GM23248 (cell line): ENCODE data around the gene STRIP1. TPM values are rescaled to one million over a fixed set of nuclear protein-coding genes. Genes with fewer than 3 reads are reported as not detected.

Experiments
- DNase-seq: peaks from one replicate; pipeline ENCODE4 v3.0.0-alpha.2; 2015
- H2AFZ ChIP-seq: fragments of 200-600 bp; sonication (generic); 2 replicates; pipeline ENCODE4 v1.6.1; 2016; ENCODE audit warnings: antibody characterized with exemption
- H3F3A ChIP-seq: fragments of 200-600 bp; sonication (generic); 2 replicates; pipeline ENCODE4 v1.6.1; 2016; ENCODE audit warnings: mild to moderate bottlenecking, antibody characterized with exemption, mixed run types; ENCODE audit not compliant: insufficient read depth
- H3K27ac ChIP-seq: fragments of 200-600 bp; sonication (generic); 2 replicates; pipeline ENCODE4 v1.5.1; 2016; ENCODE audit warnings: mild to moderate bottlenecking
- H3K27me3 ChIP-seq: fragments of 200-600 bp; sonication (generic); replicated peaks from 2 replicates; pipeline ENCODE4 v1.6.1; 2016; ENCODE audit warnings: mild to moderate bottlenecking; ENCODE audit not compliant: insufficient read depth
- H3K36me3 ChIP-seq: fragments of 200-600 bp; sonication (generic); 2 replicates; pipeline ENCODE4 v1.6.1; 2016; ENCODE audit warnings: low read depth, mild to moderate bottlenecking
- H3K4me1 ChIP-seq: fragments of 200-600 bp; sonication (generic); 2 replicates; pipeline ENCODE4 v1.6.1; 2016; ENCODE audit warnings: mild to moderate bottlenecking; ENCODE audit not compliant: insufficient read depth
- H3K4me2 ChIP-seq: fragments of 200-600 bp; sonication (generic); one replicate; pipeline ENCODE4 v1.6.1; 2016; ENCODE audit warnings: mild to moderate bottlenecking; ENCODE audit not compliant: unreplicated experiment
- H3K4me3 ChIP-seq: fragments of 200-600 bp; sonication (generic); 2 replicates; pipeline ENCODE4 v1.5.1; 2016; ENCODE audit warnings: mild to moderate bottlenecking
- H3K79me2 ChIP-seq: fragments of 200-600 bp; sonication (generic); 2 replicates; pipeline ENCODE4 v1.6.1; 2016; ENCODE audit warnings: mild to moderate bottlenecking; ENCODE audit not compliant: insufficient read depth
- H3K9ac ChIP-seq: fragments of 200-600 bp; sonication (generic); 2 replicates; pipeline ENCODE4 v1.6.1; 2016; ENCODE audit warnings: mild to moderate bottlenecking
- H3K9me2 ChIP-seq: fragments of 200-600 bp; sonication (generic); 2 replicates; pipeline ENCODE4 v1.6.1; 2016; ENCODE audit warnings: mixed run types, mild to moderate bottlenecking, moderate library complexity; ENCODE audit not compliant: insufficient read depth
- H3K9me3 ChIP-seq: fragments of 200-600 bp; sonication (generic); one replicate; pipeline ENCODE4 v1.6.1; 2017; ENCODE audit warnings: low read depth
- H4K20me1 ChIP-seq: fragments of 200-600 bp; sonication (generic); 2 replicates; pipeline ENCODE4 v1.6.0; 2016; ENCODE audit not compliant: insufficient read depth
- EZH2 ChIP-seq: fragments of 200-600 bp; sonication (generic); IDR thresholded peaks from 2 replicates; pipeline ENCODE4 v1.6.1; 2018; ENCODE audit warnings: antibody characterized with exemption, mild to moderate bottlenecking; ENCODE audit not compliant: insufficient read depth, poor library complexity, severe bottlenecking
- EZH2phosphoT487 ChIP-seq: fragments of 200-600 bp; sonication (generic); IDR thresholded peaks from 2 replicates; pipeline ENCODE4 v1.6.1; 2018; ENCODE audit warnings: antibody characterized with exemption, moderate library complexity, mild to moderate bottlenecking, low read depth; ENCODE audit not compliant: insufficient read depth
- WGBS, 2 experiments: methylation state at CpG; one replicate each; pipeline ENCODE4 v1.1.6; 2015 to 2017; ENCODE audit warnings: low lambda C conversion rate in 2 of 2, low coverage in 1 of 2; ENCODE audit errors: missing lambda C conversion rate in 2 of 2; 5-methylcytosine and 5-hydroxymethylcytosine counted together
- in situ Hi-C: fragments of 300-500 bp; cut with MboI; formaldehyde crosslinking; loops from 2 replicates; pipeline ENCODE4 v1.15.0; 2020
- polyA plus RNA-seq: library from polyadenylated mRNA; unstranded; fragments of >200 nt; fragmentation: Nextera tagmentation; extraction: Ambion mirVana; gene quantifications from 2 replicates; pipeline ENCODE4 v1.2.1, GENCODE V29; 2016
- total RNA-seq: library from RNA; depleted of rRNA; stranded (reverse); fragments of >200 nt; shearing (Covaris generic); gene quantifications from 2 replicates; pipeline ENCODE4 v1.2.3, GENCODE V29; 2014

The STRIP1 gene
- total and polyA plus RNA-seq, 2 experiments from 2014 or later = 24.4 to 49.9 TPM

DNA sequence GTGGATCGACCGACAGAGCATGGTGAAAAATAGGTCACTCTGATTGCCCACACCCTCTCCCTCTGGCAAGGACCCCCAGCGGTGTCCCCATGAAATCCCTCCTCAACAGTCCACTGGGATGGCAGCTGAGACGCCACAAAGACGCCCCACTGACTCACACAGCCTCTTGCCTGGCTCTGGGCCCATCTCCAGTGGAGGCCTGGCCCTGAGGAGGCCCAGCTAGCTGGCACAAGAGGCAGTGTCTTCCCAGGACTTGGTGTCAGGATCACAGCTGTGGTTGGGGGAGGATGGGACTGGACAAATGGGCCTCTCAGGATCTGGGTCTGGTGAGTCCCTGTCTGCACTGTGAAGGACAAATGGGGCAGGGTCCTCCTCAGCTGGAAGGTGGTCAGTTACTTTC is 31.4 kb downstream of the STRIP1 start:
- 81 to 85% methylated on average over 5 of the region's 5 CpGs for WGBS, 2 experiments
- in situ Hi-C loops = no loop called here
- DNase-seq = peak; percentile 40

DNA sequence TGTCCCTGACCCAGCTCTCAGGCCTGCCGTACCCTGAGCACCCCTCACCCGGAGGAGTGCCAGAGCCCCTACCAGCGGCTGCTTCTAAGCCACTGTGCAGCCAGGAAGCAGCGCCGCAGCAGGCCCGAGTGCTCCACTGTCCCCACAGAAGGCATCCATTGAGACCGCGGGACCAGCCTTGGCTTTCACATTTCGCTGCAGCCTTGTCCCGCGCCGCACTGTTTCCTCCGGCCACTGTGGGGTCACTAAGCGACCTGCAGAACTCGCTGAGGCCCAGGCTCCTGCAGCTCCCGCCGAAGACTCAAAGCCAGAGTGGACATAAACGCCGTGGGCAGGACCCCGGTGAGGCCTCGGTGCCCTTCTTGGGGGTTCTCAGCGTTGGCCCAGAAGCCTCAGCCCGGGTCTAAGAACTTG is 33.1 kb downstream of the STRIP1 start:
- H3K4me2 ChIP-seq = no peak overlapping the region
- H3K36me3 ChIP-seq = no peaks in the 10 kb centered on the region
- 83 to 89% methylated on average over 16 to 22 of the region's 23 CpGs for WGBS, 2 experiments
- no peaks in the 10 kb centered on the region for H3K9me2 ChIP-seq
- no peak overlapping the region for H3K27ac ChIP-seq
- H4K20me1 ChIP-seq = no peaks in the 10 kb centered on the region
- H3K9me3 ChIP-seq = no peaks in the 10 kb centered on the region
- TF ChIP-seq EZH2phosphoT487 (no peak), EZH2 (no peak)
- H3K4me3 ChIP-seq = no peak overlapping the region
- no peak overlapping the region for H2AFZ ChIP-seq
- H3K4me1 ChIP-seq = no peaks in the 10 kb centered on the region
- H3K9ac ChIP-seq = no peak overlapping the region
- no peak for DNase-seq
- in situ Hi-C loops = no loop called here
- peaks cover 47% of the 10 kb centered on the region for H3K27me3 ChIP-seq
- H3F3A ChIP-seq = no peaks in the 10 kb centered on the region
- H3K79me2 ChIP-seq = no peaks in the 10 kb centered on the region

More for the DNA sequence above, 31.4 kb downstream of the STRIP1 start:
- Histone ChIP-seq H3K79me2 (no peaks in the 10 kb centered on the region), H3F3A (no peaks in the 10 kb centered on the region), H3K4me3 (no peak overlapping the region), H3K9ac (no peak overlapping the region), H2AFZ (no peak overlapping the region), H3K4me2 (no peak overlapping the region), H3K9me2 (no peaks in the 10 kb centered on the region), H3K27ac (no peak overlapping the region), H3K9me3 (no peaks in the 10 kb centered on the region), H4K20me1 (no peaks in the 10 kb centered on the region), H3K4me1 (no peaks in the 10 kb centered on the region; the same call in 1 of the 2 replicates), H3K36me3 (no peaks in the 10 kb centered on the region), H3K27me3 (peaks cover 31% of the 10 kb centered on the region)
- no peak for TF ChIP-seq EZH2
- TF ChIP-seq EZH2phosphoT487 = no peak

DNA sequence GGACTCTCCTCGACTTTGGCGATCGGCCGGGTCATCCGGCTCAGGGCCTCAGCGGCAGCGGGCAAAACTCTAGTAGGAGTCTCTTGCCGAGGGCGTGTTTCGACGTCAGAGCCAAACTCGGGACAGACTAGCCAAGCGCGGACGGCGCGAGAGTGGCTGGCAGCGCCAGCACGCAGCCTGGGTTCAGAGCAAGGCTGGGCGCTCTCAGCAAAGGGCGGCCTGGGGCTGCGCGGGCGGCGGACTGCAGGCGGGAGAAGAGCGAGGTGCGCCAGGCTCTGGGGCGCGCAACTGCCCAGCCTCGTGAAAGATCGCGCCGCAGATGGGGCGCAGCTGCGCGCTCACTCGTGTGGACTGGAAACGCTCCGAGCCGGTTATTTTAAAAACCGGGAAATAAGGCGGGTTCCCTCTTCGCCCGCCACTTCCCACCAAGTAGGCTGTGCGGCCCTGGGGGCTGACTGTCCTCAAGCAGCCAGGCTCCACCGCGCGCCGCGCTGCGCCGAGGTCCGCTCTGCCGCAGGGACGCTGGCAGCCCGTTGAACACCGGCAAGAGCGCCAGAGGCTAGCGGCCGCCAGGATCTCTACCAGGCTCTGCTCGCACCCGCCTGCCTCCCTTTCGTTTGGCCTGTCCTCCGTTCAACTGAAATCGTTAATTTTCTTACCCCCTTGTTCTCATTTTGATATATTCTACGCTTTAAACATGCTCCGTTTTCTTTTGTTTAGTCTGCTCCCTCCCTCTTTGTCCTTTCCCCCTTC is 33.6 kb downstream of the STRIP1 start:
- no peak overlapping the region for H3K9ac ChIP-seq
- DNase-seq = no peak
- TF ChIP-seq EZH2 (no peak), EZH2phosphoT487 (no peak)
- no peaks in the 10 kb centered on the region for H3K9me3 ChIP-seq
- no peaks in the 10 kb centered on the region for H3K79me2 ChIP-seq
- no peak overlapping the region for H3K4me3 ChIP-seq
- no peak overlapping the region for H2AFZ ChIP-seq
- in situ Hi-C loops = no loop called here
- H3K4me1 ChIP-seq = no peaks in the 10 kb centered on the region
- no peaks in the 10 kb centered on the region for H3F3A ChIP-seq
- H3K4me2 ChIP-seq = no peak overlapping the region
- no peaks in the 10 kb centered on the region for H4K20me1 ChIP-seq
- H3K27ac ChIP-seq = no peak overlapping the region
- WGBS, 2 experiments = 39 to 42% methylated on average over 50 to 54 of the region's 68 CpGs
- H3K9me2 ChIP-seq = no peaks in the 10 kb centered on the region
- no peaks in the 10 kb centered on the region for H3K36me3 ChIP-seq
- peaks cover 50% of the 10 kb centered on the region for H3K27me3 ChIP-seq

DNA sequence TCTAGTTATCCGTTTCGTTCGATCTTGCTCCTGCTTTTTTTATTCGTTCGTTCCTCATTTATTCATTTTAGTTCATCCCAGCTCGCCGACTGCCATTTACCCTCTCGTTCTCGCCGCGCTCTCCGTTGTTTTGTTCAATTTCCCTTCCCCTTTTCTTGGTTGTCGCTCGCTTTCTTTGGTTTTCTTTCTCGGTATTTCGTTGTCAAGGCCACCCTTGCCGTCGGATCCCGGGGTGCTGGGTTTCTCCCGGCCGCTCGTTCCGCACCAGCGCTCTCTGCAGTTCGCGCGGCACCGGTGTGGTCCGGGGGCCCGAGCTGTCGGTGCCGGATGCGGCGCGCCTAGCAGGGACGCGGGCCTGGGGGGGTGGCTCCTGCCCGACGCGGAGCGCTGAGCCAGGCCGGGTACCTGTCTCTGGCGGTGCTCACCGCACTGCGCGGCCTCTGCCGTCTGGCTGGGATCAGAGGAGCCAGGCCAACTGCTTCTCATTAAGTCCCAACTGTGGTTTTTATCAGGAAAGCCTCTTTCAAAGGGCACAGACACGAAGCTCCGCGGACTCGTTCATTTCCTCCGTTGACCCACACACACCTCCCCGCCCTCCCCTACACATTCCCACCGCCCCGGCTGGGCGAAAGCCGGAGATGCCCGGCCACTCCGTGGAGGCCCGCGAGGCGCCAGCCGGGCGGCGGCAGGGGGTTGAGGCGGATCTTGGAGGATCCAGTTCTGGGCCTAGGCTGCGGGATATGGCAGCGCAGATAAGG is 34.4 kb downstream of the STRIP1 start:
- no peaks in the 10 kb centered on the region for H3K9me3 ChIP-seq
- no peak overlapping the region for H3K4me3 ChIP-seq
- H3K27ac ChIP-seq = no peak overlapping the region
- WGBS, 2 experiments = 29 to 34% methylated on average over 53 to 68 of the region's 68 CpGs
- H3K4me2 ChIP-seq = no peak overlapping the region
- H3K9me2 ChIP-seq = no peaks in the 10 kb centered on the region
- in situ Hi-C loops = no loop called here
- no peak overlapping the region for H2AFZ ChIP-seq
- no peaks in the 10 kb centered on the region for H3K4me1 ChIP-seq
- peaks cover 50% of the 10 kb centered on the region for H3K27me3 ChIP-seq
- H4K20me1 ChIP-seq = no peaks in the 10 kb centered on the region
- H3K36me3 ChIP-seq = no peaks in the 10 kb centered on the region
- H3K9ac ChIP-seq = no peak overlapping the region
- H3K79me2 ChIP-seq = no peaks in the 10 kb centered on the region
- DNase-seq = no peak
- TF ChIP-seq EZH2phosphoT487 (peak; percentile 68; the same call in 1 of the 2 replicates), EZH2 (peak; percentile 93)
- no peaks in the 10 kb centered on the region for H3F3A ChIP-seq
